GM19035 (cell line): ENCODE data around the gene CNNM2.
"Not testable (repeated sequence)": the region's sequence is repeated elsewhere in the genome, so short reads cannot be mapped to it uniquely, and the experiment has no call there.

Experiments
- ATAC-seq: cut with Tn5 transposase; IDR thresholded peaks from one replicate; pipeline ENCODE4 v1.9.1; 2021; ENCODE audit not compliant: unreplicated experiment

The CNNM2 gene

DNA sequence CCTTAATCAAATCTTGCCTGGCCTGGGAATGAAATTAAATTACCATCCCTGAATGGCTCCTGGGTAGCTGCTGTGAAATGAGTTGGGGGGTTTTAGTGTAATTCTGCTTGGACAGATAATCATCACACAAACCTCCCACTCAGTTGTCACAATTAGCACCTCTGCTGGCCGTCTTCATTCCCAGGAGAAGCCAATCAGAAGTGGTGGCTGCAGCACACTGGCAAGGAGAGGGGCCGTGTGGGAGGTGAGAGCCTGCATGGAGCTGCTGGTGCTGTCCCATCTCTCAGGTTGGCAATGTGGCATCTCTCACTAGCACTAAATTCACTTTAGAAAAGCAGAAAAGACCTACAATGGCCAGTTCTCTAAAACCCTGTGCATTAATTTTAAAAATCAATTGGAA is 182.5 kb downstream of the CNNM2 start:
- no peak for ATAC-seq

DNA sequence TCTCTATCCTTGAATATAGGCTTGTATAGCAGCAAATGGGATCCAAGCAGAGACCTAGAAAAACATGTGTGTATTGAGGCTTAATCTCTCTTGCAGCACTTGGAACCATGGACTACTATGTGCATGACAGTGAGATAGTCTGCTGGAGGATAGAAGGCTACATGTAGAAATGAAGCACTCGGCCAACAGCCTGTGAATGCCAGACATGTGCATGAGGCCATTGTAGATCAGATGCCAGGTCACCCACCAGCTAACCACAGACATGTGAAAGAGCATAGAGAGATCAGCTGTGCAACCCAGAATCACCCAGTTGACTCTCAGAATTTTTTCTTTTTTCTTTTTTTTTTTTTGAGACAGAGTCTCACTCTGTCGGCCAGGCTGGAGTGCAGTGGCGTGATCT is 184.1 kb downstream of the CNNM2 start:
- ATAC-seq: no peak

DNA sequence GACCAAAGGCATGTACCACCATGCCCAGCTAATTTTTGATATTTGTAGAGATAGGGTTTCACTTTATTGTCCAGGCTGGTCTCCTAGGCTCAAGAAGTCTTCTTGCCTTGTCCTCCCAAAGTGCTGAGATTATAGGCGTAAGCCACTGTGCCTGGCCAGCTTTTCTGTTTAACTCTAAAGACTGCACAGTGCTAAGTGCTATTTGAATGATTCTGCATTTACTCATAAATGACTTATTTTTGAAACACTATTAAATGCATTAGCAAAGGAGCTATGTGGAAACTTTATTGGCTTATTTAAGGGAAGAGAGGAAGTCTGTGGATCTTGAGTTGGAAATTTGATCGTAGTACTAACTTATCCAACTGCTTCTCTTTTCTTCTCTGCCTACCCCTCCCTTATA is 185.9 kb downstream of the CNNM2 start:
- no peak for ATAC-seq

DNA sequence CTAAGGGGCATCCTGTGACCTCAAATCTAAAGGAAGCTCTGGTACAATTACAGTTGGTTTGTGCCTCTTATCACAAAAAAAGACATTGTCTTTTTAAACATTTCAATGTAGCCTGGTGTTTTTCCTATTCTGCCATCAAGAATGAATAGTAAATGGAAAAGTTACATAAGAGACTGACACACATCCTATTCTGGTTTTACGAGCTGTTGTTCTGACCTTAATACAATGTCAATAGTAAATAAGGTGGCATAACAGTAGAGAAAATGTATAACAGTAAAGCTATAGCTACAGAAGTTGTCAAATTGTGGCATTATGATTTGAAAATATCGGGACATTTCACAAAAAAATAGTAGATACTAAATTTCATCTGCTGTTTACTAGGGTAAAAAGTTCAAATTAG is 186.6 kb downstream of the CNNM2 start:
- no peak for ATAC-seq

DNA sequence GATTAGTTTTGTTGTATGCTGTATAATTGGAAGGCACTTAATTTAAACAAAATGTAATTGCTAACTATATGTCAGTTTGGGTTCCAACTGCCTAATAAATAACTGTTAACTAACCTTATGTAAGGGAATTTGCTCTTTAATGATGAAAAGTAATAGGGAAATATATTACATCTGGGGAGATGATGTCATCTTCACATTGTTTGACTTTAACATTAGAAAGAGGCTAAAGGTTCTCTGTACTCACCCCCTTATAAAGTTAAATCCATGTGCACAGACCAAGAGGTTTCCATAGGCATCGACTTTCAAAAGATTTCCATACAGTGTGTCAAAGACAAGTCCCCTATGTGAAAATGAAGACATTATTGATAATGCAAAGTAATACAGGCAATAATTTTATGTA is 187.4 kb downstream of the CNNM2 start:
- ATAC-seq: no peak

DNA sequence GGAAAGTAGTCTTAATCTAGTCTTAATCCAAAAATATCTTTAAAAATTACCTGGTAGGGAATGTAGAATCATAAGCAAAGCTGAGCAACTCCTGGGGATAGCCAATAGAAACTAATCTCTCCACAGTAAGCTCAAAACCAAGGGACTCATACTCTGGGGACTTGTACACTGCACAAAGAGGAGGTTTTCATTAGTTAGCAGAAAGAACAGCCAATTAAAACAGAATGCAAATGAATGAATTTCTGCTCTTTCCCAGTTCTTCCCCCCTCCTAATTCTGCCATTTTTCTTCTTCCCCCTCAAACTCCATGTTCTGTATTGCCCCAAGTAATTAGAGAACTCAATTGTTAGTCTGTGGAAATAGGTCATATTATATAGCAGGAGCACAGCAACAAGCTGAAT is 188.4 kb downstream of the CNNM2 start:
- ATAC-seq: no peak

DNA sequence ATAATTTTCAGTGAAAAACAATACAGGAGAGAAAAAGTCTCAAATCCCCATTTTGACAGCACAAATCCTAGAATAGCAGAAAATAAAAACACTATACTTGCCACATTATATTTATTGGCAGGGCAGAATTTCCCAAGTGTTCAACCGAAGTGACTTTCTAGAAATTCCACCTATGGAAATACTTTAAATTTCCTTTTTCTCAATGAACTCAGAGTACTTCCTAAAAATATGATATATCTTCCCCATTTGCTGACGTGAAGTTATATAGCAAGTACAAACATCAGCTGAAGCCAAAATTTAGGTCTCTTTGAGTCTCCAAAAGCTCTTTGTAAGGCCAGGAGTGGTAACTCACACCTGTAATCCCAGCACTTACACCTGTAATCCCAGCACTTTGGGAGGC is 191.7 kb downstream of the CNNM2 start:
- no peak for ATAC-seq

DNA sequence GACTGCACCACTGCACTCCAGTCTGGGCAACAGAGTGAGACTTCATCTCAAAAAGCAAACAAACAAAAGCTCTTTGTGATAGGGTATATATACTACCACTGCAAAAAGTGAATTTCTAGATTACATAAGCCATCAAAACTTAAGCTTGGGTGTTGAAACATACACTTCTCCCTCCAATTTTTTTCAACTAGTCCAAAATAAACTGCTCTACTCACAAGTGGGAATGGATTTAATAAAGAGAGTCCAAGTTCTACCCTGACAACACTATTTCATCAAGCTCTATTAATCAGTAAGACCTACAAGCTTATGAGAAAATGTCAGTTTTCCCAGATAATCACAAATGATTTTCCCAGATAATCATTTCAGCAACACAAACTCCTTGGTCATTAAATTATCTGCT is 192.3 kb downstream of the CNNM2 start:
- ATAC-seq: no peak

DNA sequence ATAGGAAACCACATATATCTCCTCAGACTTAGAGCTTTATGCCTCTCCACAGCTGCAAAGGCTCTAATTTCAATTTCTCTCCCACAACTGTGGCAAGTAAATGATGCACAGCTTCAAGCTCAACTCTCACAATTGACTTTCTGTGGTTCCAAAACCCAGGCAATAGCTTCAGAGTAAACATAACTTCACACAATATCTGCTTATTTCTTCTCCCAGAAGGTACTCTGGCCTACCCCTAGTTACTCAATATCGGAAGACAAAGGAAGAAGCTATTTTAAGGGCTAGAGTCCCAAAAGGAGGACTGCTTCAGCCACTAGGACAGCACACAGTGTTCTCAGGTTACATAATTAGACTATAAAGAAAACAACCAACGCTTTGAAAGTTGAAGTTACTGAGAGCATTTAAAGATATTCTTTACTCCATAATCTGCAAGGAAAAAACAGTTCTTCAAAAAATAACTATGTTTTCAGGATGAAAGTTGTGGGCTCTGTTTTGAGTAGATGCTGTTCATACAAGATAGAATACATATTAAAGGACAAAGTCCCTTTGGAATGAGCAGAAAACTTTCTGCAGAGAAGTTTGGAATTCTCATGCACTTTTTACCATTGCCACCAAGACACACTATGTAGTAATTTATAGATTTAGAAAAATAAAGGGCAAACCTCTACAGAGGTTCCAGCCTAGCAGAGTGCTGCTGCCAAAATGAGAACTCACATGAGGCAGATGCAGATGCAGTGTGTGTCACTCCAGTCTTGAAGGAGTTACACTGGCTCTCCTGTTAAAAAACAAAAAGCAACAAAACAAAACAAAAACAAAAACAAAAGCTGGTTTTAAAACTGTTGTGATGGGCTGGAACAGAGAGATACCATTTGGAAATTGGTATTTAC is 193.2 kb downstream of the CNNM2 start:
- ATAC-seq: peak; percentile 58

DNA sequence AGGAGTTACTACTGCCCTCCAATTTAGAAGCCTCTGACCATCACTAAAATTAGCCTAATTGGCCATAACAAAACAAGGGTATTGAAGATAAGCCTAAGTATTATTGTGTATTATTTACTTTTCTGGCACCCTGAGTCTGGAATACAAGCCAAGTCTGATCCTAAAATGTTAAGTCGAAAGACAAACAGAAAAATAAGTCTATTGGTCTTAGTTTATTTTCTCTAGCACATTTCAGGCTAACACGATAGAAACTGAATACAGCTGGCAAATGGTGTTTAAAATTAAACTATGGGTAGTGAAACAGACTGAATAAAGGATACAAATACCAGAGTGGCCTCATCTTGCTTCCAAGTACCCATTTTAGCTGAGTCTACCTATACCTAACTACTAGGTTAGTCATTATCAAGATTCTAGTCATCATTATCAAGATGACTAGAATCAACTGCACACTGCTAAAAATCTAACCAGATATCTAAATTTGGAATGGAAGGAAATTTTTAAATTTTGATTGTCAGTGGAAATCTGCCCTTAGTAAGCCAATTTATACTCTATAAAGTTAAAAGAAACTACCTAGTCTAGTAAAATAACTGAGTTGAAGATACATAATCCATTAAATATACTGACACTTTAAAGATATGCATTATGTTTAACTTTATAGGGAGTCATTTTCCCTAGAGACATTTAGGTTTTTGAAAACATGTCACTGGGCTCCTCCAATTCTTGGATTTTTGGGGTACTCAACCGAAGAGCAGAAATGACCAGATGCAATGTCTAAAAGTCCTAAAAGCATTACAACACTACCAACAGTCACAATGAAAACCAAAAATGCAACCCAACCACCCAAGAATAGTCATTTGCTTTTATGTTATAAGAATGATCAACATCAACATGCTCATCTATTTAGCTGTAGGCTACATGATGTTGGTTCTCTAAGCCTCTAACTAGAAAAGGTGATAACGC is 194.1 kb downstream of the CNNM2 start:
- no peak for ATAC-seq

DNA sequence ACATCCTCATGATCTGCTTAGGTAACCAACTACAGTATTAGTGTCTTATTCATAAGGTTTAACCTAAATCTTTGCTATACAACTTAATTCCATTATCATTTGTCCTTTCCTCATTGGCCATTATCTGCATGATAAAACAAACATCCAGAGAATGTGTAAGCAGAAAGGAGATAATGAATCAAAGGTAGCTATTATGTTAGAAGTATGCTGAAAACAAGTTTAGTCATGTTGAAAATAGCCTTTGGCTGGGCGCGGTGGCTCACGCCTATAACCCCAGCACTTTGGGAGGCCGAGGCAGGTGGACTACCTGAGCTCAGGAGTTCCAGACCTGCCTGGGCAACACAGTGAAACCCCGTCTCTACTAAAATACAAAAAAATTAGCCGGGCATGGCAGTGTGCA is 196.8 kb downstream of the CNNM2 start:
- no peak for ATAC-seq

DNA sequence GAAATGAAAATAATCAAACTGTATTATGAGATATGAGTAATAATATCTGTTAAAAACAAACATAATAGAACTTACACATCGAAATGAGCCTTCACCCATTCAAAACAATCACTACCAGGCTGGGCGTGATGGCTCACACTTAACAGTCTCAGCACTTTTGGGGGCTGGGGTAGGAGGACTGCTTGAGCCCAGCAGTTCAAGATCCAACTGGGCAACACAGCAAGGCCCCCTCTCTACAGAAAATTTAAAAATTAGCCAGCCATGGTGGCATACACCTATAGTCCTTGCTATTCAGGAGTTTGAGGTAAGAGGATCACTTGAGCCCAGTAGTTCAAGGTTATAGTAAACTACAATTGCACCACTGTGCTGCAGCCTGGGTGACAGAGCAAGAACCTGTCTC is 199.2 kb downstream of the CNNM2 start:
- ATAC-seq: no peak

DNA sequence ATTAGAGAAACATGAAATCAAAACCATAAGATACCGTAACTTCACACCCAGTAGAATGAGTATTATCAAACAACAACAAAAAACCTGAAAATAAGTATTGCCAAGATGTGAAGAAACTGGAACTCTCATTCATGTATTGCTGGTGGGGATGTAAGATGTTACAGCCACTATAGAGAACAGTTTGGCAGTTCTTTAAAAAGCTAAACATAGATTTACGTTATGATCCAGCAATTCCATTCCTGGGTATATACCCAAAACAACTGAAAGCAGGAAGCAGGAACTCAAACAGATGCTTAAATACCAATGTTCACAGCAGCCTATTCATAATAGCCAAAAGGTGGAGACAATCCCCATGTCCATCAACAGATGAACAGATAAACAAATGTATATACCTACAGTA is 202.5 kb downstream of the CNNM2 start:
- ATAC-seq: no peak

DNA sequence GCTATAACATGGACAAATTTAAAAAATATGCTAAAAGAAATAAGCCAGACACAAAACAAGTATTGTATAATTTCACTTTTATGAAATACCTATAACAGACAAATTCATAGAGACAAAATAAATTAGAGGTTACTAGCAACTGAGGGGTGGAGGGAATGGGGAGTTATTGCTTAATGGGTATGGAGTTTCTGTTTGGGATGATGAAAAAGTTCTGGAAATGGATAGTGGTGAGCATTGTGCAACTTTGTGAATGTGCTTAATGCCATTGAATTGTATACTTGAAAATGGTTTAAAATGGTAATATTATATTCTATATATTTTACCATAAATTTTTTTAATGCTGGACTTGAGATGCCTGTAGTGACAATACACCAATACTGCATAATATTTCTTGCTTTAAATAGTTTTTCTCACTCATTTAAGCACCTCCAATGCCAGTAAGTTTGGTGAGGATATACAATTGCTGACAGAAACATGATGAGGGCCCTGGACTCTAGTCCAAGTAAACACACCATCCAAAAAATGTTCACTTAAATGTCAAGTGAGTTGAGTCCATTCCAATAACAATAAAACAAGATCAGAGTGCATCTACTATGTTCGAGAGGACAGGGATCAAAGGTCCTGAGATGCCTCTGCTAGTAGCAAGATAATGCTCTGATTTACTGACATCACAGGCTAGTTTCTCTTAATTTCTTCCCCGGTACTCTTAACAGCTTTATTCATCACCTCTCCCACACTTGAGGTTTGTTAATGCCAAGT is 203.1 kb downstream of the CNNM2 start:
- ATAC-seq: no peak

DNA sequence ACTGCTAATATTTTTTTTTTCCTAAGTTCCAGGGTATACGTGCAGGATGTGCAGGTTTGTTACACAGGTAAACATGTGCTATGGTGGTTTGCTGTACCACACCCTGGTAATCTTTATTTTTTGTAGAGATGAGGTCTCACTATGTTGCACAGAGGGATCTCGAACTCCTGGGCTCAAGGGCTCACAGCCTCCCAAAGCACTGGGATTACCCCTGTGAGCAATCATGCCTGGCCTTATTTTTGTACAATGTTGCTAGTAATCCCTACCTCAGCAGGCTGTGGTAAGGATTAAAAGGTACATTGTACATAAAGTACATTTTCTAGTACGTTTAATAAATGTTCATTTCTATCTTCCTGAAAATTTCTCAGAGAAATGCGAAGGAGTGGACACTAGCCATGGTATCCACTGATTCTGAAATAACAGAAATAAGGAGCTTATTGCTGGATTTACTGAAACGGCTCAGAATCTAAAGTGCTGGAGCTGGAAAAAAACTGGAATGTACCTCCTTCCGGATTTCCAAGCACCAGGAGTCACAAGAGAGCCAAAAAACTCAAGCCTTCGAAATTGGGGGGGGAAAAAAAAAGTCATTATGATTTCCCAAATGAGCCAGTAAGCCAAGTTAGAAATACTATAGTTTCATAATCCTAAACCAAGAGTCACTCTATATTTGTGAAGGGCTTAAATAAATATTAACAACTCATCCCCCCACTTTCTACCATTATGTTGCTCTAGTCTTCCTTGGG is 205.4 kb downstream of the CNNM2 start:
- no peak for ATAC-seq

DNA sequence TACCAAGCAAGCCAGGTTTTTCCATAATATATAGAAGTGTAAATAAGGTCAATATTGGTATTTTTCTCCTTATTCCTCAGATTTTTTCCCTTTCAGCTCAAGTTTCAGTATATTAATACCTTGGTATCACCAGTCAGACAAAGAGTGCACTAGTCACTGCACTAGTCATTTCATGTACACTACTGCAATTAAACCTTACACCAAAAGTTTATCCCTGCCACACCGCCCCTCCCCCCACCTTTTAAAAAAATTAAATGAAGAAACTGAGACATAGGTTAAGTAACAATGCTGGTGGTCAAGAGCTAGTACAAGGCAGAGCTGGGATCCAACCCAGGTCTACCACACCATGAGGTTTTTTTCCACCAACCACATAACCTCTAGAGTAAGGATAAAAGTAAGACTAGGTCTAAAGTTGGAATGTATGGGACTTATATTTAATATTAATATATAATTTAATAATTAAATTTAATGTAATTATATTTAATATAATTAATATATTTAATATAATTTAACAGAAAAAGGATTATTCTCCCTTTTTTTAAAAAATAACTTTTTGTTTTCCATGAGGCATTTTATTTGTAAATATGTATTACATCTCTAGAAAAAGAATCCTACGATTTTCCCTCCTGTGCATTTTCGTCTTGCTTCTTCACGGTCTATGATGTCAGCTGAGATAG is 206.5 kb downstream of the CNNM2 start:
- no peak for ATAC-seq

DNA sequence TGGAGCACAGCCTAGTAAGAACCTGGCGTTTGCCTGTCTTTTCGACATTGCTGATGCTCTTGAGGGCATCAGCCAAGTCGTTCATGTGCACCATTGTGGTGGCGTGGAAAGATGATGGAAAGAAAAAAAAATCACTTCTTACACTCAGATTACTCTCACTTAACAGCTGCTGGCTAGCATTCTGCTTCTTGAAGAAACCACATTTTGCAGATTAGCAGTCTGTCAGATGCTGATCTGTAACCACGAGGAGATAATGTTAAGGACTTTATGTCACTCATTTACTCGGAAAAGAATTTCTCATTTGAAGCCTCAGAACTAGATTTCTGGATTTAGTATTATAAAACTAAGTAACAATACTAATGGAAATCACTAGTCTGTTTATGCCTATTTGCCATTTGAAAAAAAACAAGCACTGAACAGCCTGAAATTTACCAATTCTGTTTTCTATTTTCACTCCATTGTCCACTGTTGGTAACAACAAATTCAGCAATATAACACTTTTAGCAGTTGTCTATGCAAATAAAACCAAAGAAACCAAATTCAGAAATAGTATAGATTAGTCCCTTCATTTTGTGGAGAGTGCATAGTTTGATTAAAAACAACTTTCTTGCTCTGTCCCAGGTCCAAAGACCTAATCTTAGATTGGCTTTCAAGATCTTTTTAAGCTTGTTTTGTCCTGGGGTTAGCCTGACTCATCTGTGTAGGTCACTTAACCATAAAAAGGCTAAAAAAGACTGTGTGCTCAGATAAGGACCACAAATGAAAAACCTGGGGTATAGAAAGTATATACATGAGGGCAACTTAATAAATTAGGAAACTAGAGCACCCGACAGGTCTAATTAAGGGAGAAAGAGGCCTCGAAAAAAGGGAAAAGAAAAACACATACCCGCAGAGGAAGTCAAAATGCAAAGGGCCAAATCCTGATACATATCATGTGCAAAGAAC is 207.5 kb downstream of the CNNM2 start:
- ATAC-seq: peak; percentile 91

DNA sequence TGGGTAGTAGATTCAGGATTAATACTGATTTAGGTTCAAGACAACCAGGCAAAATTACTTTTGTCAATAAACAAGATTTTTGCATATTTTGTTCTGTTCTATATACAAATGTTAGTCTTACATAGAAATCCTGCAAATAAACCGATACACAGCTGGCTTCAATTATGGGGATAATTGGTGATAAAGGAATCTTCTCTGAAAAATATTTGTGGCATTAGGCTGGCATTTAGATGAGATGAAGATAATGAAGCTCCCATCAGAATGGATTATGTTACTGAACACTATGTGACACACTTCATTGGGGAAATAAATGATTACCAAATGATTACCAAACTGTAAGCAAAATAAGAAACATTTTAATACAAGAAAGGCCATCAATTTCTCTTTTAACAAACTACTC is 209.1 kb downstream of the CNNM2 start:
- ATAC-seq: no peak

DNA sequence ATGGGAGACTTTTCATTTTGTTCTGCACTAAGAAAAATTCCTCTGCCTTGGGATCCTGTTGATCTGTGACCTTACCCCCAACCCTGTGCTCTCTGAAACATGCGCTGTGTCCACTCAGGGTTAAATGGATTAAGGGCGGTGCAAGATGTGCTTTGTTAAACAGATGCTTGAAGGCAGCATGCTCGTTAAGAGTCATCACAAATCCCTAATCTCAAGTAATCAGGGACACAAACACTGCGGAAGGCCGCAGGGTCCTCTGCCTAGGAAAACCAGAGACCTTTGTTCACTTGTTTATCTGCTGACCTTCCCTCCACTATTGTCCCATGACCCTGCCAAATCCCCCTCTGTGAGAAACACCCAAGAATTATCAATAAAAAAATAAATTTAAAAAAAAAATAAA is 212.1 kb downstream of the CNNM2 start:
- not testable (repeated sequence) for ATAC-seq
